Ovary (tissue), 3 donors: ENCODE data around the gene SPATC1L.

ENCODE experiments used
- CTCF ChIP-seq, 3 donors: fragments of 450-650 bp in 2 of 3; fragments of 200-600 bp in 1 of 3; IDR thresholded peaks; one replicate each; pipeline versions ENCODE4 v1.5.1 to v1.8.0; 2016 to 2022; ENCODE audit warnings: antibody characterized with exemption in 3 of 3, mild to moderate bottlenecking in 1 of 3
- EP300 ChIP-seq: sonication (generic); formaldehyde crosslinking; IDR thresholded peaks from one replicate; pipeline ENCODE4 v1.6.1; 2017; ENCODE audit warnings: antibody characterized with exemption
- POLR2A ChIP-seq: fragments of 450-650 bp; IDR thresholded peaks from one replicate; pipeline ENCODE4 v1.6.1; 2017; ENCODE audit warnings: antibody characterized with exemption, mild to moderate bottlenecking, moderate library complexity
- donor health status: DM: no; HTN: no; CAD: no.

GRCh38 chr21:46218906-46219590 is 34.8 kb upstream of the SPATC1L start:
- TF ChIP-seq CTCF (IDR thresholded peaks at IDR 0.05) (no peak), POLR2A (no peak), EP300 (no peak)
